Loucy (cell line): ENCODE data around the gene MFSD6.

Source experiments
- CTCF ChIP-seq: fragments of 200-600 bp; sonication (generic); conservative IDR thresholded peaks from 2 replicates; pipeline ENCODE4 v1.5.1; 2014; ENCODE audit warnings: mild to moderate bottlenecking, antibody characterized with exemption, low read length
- EZH2phosphoT487 ChIP-seq: fragments of 200-600 bp; IDR thresholded peaks from 2 replicates; pipeline ENCODE4 v1.6.1; 2018; ENCODE audit warnings: antibody characterized with exemption, mild to moderate bottlenecking, moderate library complexity, borderline replicate concordance

GRCh38 chr2:190534310-190535120 lies 126.4 kb downstream of the MFSD6 start, which contains the start of gene NEMP2:
- TF ChIP-seq CTCF (no peak), EZH2phosphoT487 (no peak)
